Calu3 (cell line): Measurements from ENCODE around the gene GALNT14. TPM values are rescaled to one million over a fixed set of nuclear protein-coding genes. Genes with fewer than 3 reads are reported as not detected.

Experiments used
- BruUV-seq: library from RNA; stranded (reverse); fragments of 400-500 nt; replicated peaks from 2 replicates; lab custom pipeline; 2021; lab: Mats Ljungman, UMichigan
- CTCF ChIA-PET: fragments of 300-600 bp; sonication (Branson Sonifier 250); formaldehyde crosslinking; loops from one replicate; lab custom pipeline; 2022; ENCODE audit warnings: antibody characterized with exemption; lab: Charles Lee
- DNase-seq: peaks from one replicate; pipeline ENCODE4 v3.0.0; 2022
- H3K27ac Mint-ChIP-seq: one replicate; pipeline ENCODE4 v1.8.0; 2022; ENCODE audit warnings: mixed read lengths; ENCODE audit not compliant: unreplicated experiment
- H3K27me3 Mint-ChIP-seq: one replicate; pipeline ENCODE4 v1.8.0; 2022; ENCODE audit warnings: mixed read lengths; ENCODE audit not compliant: unreplicated experiment
- H3K36me3 Mint-ChIP-seq: one replicate; pipeline ENCODE4 v1.8.0; 2022; ENCODE audit warnings: mild to moderate bottlenecking, moderate library complexity, mixed read lengths; ENCODE audit not compliant: insufficient read depth, unreplicated experiment
- H3K4me1 Mint-ChIP-seq: one replicate; pipeline ENCODE4 v1.8.0; 2022; ENCODE audit warnings: mild to moderate bottlenecking, low read depth, mixed read lengths; ENCODE audit not compliant: unreplicated experiment
- H3K4me3 Mint-ChIP-seq: one replicate; pipeline ENCODE4 v1.8.0; 2022; ENCODE audit warnings: mild to moderate bottlenecking, low read depth, moderate library complexity, mixed read lengths; ENCODE audit not compliant: unreplicated experiment
- H3K9me3 Mint-ChIP-seq: one replicate; pipeline ENCODE4 v1.8.0; 2022; ENCODE audit warnings: low read depth, mixed read lengths; ENCODE audit not compliant: unreplicated experiment
- intact Hi-C: fragments of 100-400 bp; cut with micrococcal nuclease; formaldehyde crosslinking; loops from one replicate; pipeline ENCODE4 v1.10.0; 2022; ENCODE audit not compliant: unreplicated experiment
- total RNA-seq: library from RNA; stranded (reverse); gene quantifications from 2 replicates; pipeline ENCODE4 v1.2.3, GENCODE V29; 2022
- TF ChIP-seq, protein P1 (sequence below): fragments of 200-600 bp; IDR thresholded peaks from one replicate; pipeline ENCODE4 v1.8.0; 2022; ENCODE audit warnings: antibody characterized with exemption; ENCODE audit not compliant: unreplicated experiment

The GALNT14 gene
- total RNA-seq, 1 experiment from 2014 or later, result 61.9 TPM

DNA sequence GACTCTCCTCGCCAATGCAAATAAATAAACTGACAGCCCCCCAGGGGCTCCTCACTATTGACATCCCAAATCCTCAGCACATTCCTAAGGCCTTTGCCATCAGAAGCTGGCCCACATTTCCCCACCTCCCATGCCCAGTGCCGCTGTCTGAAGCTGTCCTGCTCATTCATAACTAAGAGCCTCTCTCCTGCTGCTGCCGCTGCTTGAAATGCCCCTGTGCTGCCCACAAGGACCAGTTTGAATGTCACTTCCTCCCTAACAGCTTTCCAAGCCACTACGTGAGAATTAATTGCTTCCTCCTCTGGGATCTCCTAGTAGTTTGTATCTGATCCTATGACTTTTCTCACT is 179.3 kb downstream of the GALNT14 start:
- CTCF ChIA-PET, result no interaction called here
- H3K36me3 Mint-ChIP-seq, result no peaks in the 10 kb centered on the region
- H3K27ac Mint-ChIP-seq, result no peak overlapping the region
- DNase-seq, result no peak
- no peaks in the 10 kb centered on the region for H3K9me3 Mint-ChIP-seq
- intact Hi-C loops, result no loop called here
- TF ChIP-seq, protein P1, sequence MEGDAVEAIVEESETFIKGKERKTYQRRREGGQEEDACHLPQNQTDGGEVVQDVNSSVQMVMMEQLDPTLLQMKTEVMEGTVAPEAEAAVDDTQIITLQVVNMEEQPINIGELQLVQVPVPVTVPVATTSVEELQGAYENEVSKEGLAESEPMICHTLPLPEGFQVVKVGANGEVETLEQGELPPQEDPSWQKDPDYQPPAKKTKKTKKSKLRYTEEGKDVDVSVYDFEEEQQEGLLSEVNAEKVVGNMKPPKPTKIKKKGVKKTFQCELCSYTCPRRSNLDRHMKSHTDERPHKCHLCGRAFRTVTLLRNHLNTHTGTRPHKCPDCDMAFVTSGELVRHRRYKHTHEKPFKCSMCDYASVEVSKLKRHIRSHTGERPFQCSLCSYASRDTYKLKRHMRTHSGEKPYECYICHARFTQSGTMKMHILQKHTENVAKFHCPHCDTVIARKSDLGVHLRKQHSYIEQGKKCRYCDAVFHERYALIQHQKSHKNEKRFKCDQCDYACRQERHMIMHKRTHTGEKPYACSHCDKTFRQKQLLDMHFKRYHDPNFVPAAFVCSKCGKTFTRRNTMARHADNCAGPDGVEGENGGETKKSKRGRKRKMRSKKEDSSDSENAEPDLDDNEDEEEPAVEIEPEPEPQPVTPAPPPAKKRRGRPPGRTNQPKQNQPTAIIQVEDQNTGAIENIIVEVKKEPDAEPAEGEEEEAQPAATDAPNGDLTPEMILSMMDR, result no peak
- no peaks in the 10 kb centered on the region for H3K4me1 Mint-ChIP-seq
- H3K4me3 Mint-ChIP-seq, result no peak overlapping the region
- no TSS peak for BruUV-seq
- H3K27me3 Mint-ChIP-seq, result no peaks in the 10 kb centered on the region

DNA sequence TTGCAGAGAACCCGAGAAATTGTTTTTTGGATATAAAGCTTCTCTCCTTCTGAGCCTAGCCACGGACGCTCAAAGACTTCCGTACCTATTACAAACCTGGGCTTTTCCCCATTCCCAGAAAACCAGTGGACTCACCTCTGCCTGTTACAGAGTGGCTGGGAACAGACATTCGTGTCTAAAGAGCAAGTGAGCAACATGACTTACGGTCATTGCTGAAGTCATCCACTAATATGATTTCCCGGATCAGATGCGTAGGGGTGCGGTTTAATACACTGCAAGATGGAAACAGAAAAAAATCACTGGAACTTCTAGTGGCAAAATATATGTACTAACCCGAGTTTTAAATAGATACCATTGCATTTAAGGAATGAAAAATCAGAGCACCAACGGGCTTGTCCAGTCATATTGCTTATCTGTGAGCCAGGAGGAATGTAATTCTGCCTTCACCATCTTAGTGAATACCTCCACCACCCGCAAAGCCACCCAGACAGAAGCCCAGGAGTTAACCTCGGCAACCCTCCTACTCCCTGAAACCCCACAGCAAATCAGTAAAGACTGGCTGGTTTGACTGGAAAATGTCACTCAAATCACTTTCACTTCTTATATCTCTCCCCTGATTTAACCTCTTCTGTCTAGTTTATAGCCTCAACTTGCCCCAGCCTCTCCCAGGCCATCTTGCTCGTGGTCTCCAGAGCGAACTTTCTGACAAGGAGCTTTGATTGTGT is 179.9 kb downstream of the GALNT14 start:
- no peak overlapping the region for H3K27ac Mint-ChIP-seq
- peaks cover 4% of the 10 kb centered on the region for H3K36me3 Mint-ChIP-seq
- H3K4me3 Mint-ChIP-seq, result no peak overlapping the region
- intact Hi-C loops, result no loop called here
- no peaks in the 10 kb centered on the region for H3K27me3 Mint-ChIP-seq
- no peak for DNase-seq
- TF ChIP-seq, protein P1, result no peak
- H3K4me1 Mint-ChIP-seq, result no peaks in the 10 kb centered on the region
- BruUV-seq, result no TSS peak
- H3K9me3 Mint-ChIP-seq, result no peaks in the 10 kb centered on the region
- CTCF ChIA-PET, result no interaction called here

DNA sequence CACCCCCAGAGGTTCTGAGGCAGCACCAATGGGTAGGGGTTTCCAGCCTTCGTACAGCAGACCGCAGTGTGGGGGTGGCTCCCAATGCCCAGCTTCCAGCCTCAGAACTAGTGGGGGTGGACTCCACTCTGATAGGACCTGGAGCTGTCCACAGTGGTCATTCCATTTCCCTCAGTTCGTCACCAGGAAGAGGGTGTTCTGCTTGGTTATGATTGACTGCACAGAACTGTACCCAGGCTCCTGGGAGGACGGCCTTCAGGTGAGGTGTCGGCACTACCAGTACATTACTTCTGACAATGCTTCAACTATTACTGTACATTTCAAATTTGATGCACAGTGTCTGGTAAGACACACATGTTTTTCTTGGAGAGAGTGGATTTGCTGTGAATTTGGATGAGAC is 180.6 kb downstream of the GALNT14 start:
- Mint-ChIP-seq H3K9me3 (no peaks in the 10 kb centered on the region), H3K4me1 (no peaks in the 10 kb centered on the region), H3K36me3 (peaks cover 8% of the 10 kb centered on the region), H3K27ac (no peak overlapping the region), H3K4me3 (no peak overlapping the region), H3K27me3 (no peaks in the 10 kb centered on the region)
- intact Hi-C loops, result no loop called here
- CTCF ChIA-PET, result no interaction called here
- DNase-seq, result no peak
- TF ChIP-seq, protein P1, result no peak
- BruUV-seq, result no TSS peak

DNA sequence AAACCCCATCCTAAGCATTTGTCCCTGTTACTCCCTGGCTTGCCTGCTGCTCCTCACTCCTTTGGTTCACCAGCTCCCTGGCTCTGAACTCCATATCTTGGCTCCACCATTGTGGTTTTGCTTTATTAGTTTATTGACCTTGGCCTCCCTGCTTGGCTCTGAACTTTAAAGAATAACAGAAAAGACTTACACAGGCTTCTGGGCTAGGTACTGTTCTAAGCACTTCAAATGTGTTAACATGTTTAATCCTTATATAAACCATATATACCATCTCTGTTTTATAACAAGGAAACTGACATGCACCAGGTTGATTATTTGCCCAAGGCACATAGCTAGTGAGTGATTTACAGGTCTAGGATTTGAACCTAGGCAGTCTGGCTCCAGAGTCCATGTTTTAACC is 181.2 kb downstream of the GALNT14 start:
- intact Hi-C loops, result no loop called here
- no TSS peak for BruUV-seq
- DNase-seq, result no peak
- Mint-ChIP-seq H3K36me3 (peaks cover 8% of the 10 kb centered on the region), H3K4me1 (no peaks in the 10 kb centered on the region), H3K27me3 (no peaks in the 10 kb centered on the region), H3K9me3 (no peaks in the 10 kb centered on the region), H3K27ac (no peak overlapping the region), H3K4me3 (no peak overlapping the region)
- TF ChIP-seq, protein P1, result no peak
- CTCF ChIA-PET, result no interaction called here
